WTC11 (cell line): ENCODE measurements around the gene MRPS15.

ENCODE experiments used
- CTCF ChIP-seq: fragments of 200-600 bp; IDR thresholded peaks from 2 replicates; pipeline ENCODE4 v1.8.0; 2022; ENCODE audit warnings: antibody characterized with exemption
- E2F1 ChIP-seq: sonication (generic); formaldehyde crosslinking; IDR thresholded peaks from 2 replicates; pipeline ENCODE4 v1.8.0; 2022; ENCODE audit warnings: mild to moderate bottlenecking, missing genetic modification reagents
- FOXK1 ChIP-seq: sonication (generic); formaldehyde crosslinking; IDR thresholded peaks from 2 replicates; pipeline ENCODE4 v1.8.0; 2022; ENCODE audit warnings: mild to moderate bottlenecking, moderate library complexity, missing genetic modification reagents
- JUN ChIP-seq: sonication (generic); formaldehyde crosslinking; IDR thresholded peaks from 2 replicates; pipeline ENCODE4 v1.8.0; 2023; ENCODE audit warnings: mild to moderate bottlenecking, missing genetic modification reagents
- KAT7 ChIP-seq: sonication (generic); formaldehyde crosslinking; IDR thresholded peaks from 2 replicates; pipeline ENCODE4 v1.8.1; 2023; ENCODE audit warnings: missing genetic modification reagents, mild to moderate bottlenecking, borderline replicate concordance
- MAX ChIP-seq: sonication (generic); formaldehyde crosslinking; IDR thresholded peaks from 2 replicates; pipeline ENCODE4 v1.8.0; 2022; ENCODE audit warnings: mild to moderate bottlenecking, missing genetic modification reagents
- MYBL2 ChIP-seq: sonication (generic); formaldehyde crosslinking; IDR thresholded peaks from 2 replicates; pipeline ENCODE4 v1.8.1; 2023; ENCODE audit warnings: mild to moderate bottlenecking, moderate library complexity, missing genetic modification reagents
- PRRX2 ChIP-seq: fragments of 250-450 bp; sonication (Bioruptor Pico); IDR thresholded peaks from 2 replicates; pipeline ENCODE4 v1.8.0; 2021; ENCODE audit warnings: mild to moderate bottlenecking
- SMAD3 ChIP-seq: sonication (generic); formaldehyde crosslinking; IDR thresholded peaks from 2 replicates; pipeline ENCODE4 v1.8.0; 2022; ENCODE audit warnings: missing genetic modification reagents, mild to moderate bottlenecking, borderline replicate concordance
- TP53 ChIP-seq: sonication (generic); formaldehyde crosslinking; IDR thresholded peaks from 2 replicates; pipeline ENCODE4 v1.8.1; 2023; ENCODE audit warnings: mild to moderate bottlenecking, missing genetic modification reagents
- USF2 ChIP-seq: sonication (generic); formaldehyde crosslinking; IDR thresholded peaks from 2 replicates; pipeline ENCODE4 v1.8.1; 2023; ENCODE audit warnings: mild to moderate bottlenecking, missing genetic modification reagents, moderate library complexity
- ZBTB21 ChIP-seq: sonication (generic); formaldehyde crosslinking; IDR thresholded peaks from 2 replicates; pipeline ENCODE4 v1.8.1; 2023; ENCODE audit warnings: mild to moderate bottlenecking, missing genetic modification reagents, borderline replicate concordance

GRCh38 chr1:36476945-36477344 lies 12.8 kb upstream of the MRPS15 start:
- no peak for TF ChIP-seq CTCF
- TF ChIP-seq MAX (CRISPR knock-in tag), result no peak
- no peak for TF ChIP-seq JUN (CRISPR knock-in tag)
- TF ChIP-seq KAT7 (CRISPR knock-in tag), result no peak
- no peak for TF ChIP-seq FOXK1 (CRISPR knock-in tag)
- TF ChIP-seq E2F1 (CRISPR knock-in tag), result no peak
- no peak for TF ChIP-seq USF2 (CRISPR knock-in tag)
- no peak for TF ChIP-seq MYBL2
- TF ChIP-seq PRRX2, result no peak
- no peak for TF ChIP-seq SMAD3 (CRISPR knock-in tag)
- no peak for TF ChIP-seq ZBTB21 (CRISPR knock-in tag)
- TF ChIP-seq TP53 (CRISPR knock-in tag), result no peak
